Cardiac muscle cell (in vitro differentiated cells and primary cell): ENCODE measurements around the gene TPRKB. TPM values are rescaled to one million over a fixed set of nuclear protein-coding genes. Genes with fewer than 3 reads are reported as not detected.
"Not testable (repeated sequence)": the region's sequence is repeated elsewhere in the genome, so short reads cannot be mapped to it uniquely, and the experiment has no call there.

Experiments used
- DNase-seq, 2 donors: peaks; one replicate each; pipeline versions ENCODE4 v3.0.0 to v3.0.0-alpha.2; 2010 to 2017; ENCODE audit warnings: low read depth in 1 of 2, low spot score in 1 of 2
- H3K27ac ChIP-seq: fragments of 200-600 bp; sonication (generic); 2 replicates; pipeline ENCODE4 v1.5.1; 2016
- H3K27me3 ChIP-seq: fragments of 200-600 bp; sonication (generic); 2 replicates; pipeline ENCODE4 v1.6.0; 2016; ENCODE audit warnings: control low read depth
- H3K36me3 ChIP-seq: fragments of 200-600 bp; sonication (generic); 2 replicates; pipeline ENCODE4 v1.5.1; 2016; ENCODE audit warnings: control low read depth
- H3K4me1 ChIP-seq: fragments of 200-600 bp; sonication (generic); 2 replicates; pipeline ENCODE4 v1.8.1; 2017; ENCODE audit warnings: low read depth, mild to moderate bottlenecking, mixed run types
- H3K4me3 ChIP-seq: fragments of 200-600 bp; sonication (generic); 2 replicates; pipeline ENCODE4 v1.5.1; 2016; ENCODE audit warnings: mild to moderate bottlenecking
- H3K9me3 ChIP-seq: fragments of 200-600 bp; sonication (generic); 2 replicates; pipeline ENCODE4 v1.5.1; 2017; ENCODE audit warnings: low read depth, mild to moderate bottlenecking, control low read depth
- CTCF ChIP-seq: IDR thresholded peaks from 2 replicates; pipeline ENCODE4 v1.5.1; 2012; ENCODE audit warnings: low read depth, mild to moderate bottlenecking, low read length
- polyA plus RNA-seq: library from polyadenylated mRNA; unstranded; fragments of >200 nt; fragmentation: Nextera tagmentation; extraction: Ambion mirVana; gene quantifications from 2 replicates; pipeline ENCODE4 v1.2.1, GENCODE V29; 2016
- total RNA-seq: library from RNA; depleted of rRNA; stranded (reverse); fragments of >200 nt; gene quantifications from 2 replicates; pipeline ENCODE4 v1.2.3, GENCODE V29; 2016

TPRKB gene
- total and polyA plus RNA-seq, 2 experiments from 2014 or later: 12.9 to 63.1 TPM

- Histone ChIP-seq H3K4me1 (no peaks in the 10 kb centered on the region), H3K27me3 (no peaks in the 10 kb centered on the region), H3K9me3 (no peaks in the 10 kb centered on the region), H3K4me3 (no peak overlapping the region), H3K36me3 (no peaks in the 10 kb centered on the region), H3K27ac (no peak overlapping the region)
- TF ChIP-seq CTCF: no peak
- no peak for DNase-seq
Measured at GRCh38 chr2:73718421-73718820, 18.7 kb downstream of the TPRKB start.

- H3K27me3 ChIP-seq, H3K4me3 ChIP-seq, H3K36me3 ChIP-seq, H3K9me3 ChIP-seq, H3K4me1 ChIP-seq, H3K27ac ChIP-seq, DNase-seq: not testable (repeated sequence)
Measured at GRCh38 chr2:73717695-73718094, 19.4 kb downstream of the TPRKB start.

GRCh38 chr2:73717251-73717606 is 19.9 kb downstream of the TPRKB start:
- Histone ChIP-seq H3K9me3 (no peaks in the 10 kb centered on the region), H3K4me3 (no peak overlapping the region), H3K27ac (no peak overlapping the region), H3K4me1 (no peaks in the 10 kb centered on the region), H3K27me3 (no peaks in the 10 kb centered on the region), H3K36me3 (no peaks in the 10 kb centered on the region)
- DNase-seq: no peak
- no peak for TF ChIP-seq CTCF

GRCh38 chr2:73716543-73717250 is 20.4 kb downstream of the TPRKB start:
- peak in 1 of 2 donors; percentile 94 for DNase-seq
- no peaks in the 10 kb centered on the region for H3K27me3 ChIP-seq
- no peak overlapping the region for H3K4me3 ChIP-seq
- H3K36me3 ChIP-seq: no peaks in the 10 kb centered on the region
- no peak for TF ChIP-seq CTCF
- no peaks in the 10 kb centered on the region for H3K9me3 ChIP-seq
- H3K27ac ChIP-seq: no peak overlapping the region
- H3K4me1 ChIP-seq: no peaks in the 10 kb centered on the region

- no peaks in the 10 kb centered on the region for H3K27me3 ChIP-seq
- no peaks in the 10 kb centered on the region for H3K9me3 ChIP-seq
- H3K4me1 ChIP-seq: no peaks in the 10 kb centered on the region
- H3K4me3 ChIP-seq: no peak overlapping the region
- no peak overlapping the region for H3K27ac ChIP-seq
- TF ChIP-seq CTCF: no peak
- H3K36me3 ChIP-seq: no peaks in the 10 kb centered on the region
- DNase-seq: no peak
Measured at GRCh38 chr2:73714091-73714490, 23.1 kb downstream of the TPRKB start.

- Histone ChIP-seq H3K9me3 (no peaks in the 10 kb centered on the region), H3K4me1 (no peaks in the 10 kb centered on the region), H3K36me3 (no peaks in the 10 kb centered on the region), H3K27ac (no peak overlapping the region), H3K4me3 (no peak overlapping the region), H3K27me3 (no peaks in the 10 kb centered on the region)
- no peak for DNase-seq
- TF ChIP-seq CTCF: no peak
Measured at GRCh38 chr2:73708527-73708926, 28.6 kb downstream of the TPRKB start.
